Nephron (organoid): ENCODE results near the gene STK32C.

Experiments
- H3K27ac Mint-ChIP-seq, 3 experiments: 2 replicates each; pipeline ENCODE4 v1.8.0; 2020; ENCODE audit warnings: mixed read lengths in 3 of 3, mild to moderate bottlenecking in 2 of 3, moderate library complexity in 1 of 3
- H3K27me3 Mint-ChIP-seq: 2 replicates; pipeline ENCODE4 v1.8.0; 2021; ENCODE audit warnings: low read depth, mild to moderate bottlenecking, moderate library complexity, mixed read lengths
- H3K36me3 Mint-ChIP-seq: 2 replicates; pipeline ENCODE4 v1.8.0; 2020; ENCODE audit warnings: low read depth, mixed read lengths
- H3K4me1 Mint-ChIP-seq: 2 replicates; pipeline ENCODE4 v1.8.0; 2020; ENCODE audit warnings: mixed read lengths
- H3K4me3 Mint-ChIP-seq, 3 experiments: 2 replicates each; pipeline ENCODE4 v1.8.0; 2020; ENCODE audit warnings: mild to moderate bottlenecking in 3 of 3, mixed read lengths in 3 of 3, moderate library complexity in 2 of 3
- H3K9me3 Mint-ChIP-seq: 2 replicates; pipeline ENCODE4 v1.8.0; 2020; ENCODE audit warnings: mixed read lengths
- CTCF ChIP-seq, 3 experiments: fragments of 200-600 bp; sonication (generic); IDR thresholded peaks; one replicate each; pipeline ENCODE4 v1.5.0; 2021; ENCODE audit warnings: antibody characterized with exemption in 3 of 3; ENCODE audit not compliant: unreplicated experiment in 3 of 3

STK32C gene

DNA sequence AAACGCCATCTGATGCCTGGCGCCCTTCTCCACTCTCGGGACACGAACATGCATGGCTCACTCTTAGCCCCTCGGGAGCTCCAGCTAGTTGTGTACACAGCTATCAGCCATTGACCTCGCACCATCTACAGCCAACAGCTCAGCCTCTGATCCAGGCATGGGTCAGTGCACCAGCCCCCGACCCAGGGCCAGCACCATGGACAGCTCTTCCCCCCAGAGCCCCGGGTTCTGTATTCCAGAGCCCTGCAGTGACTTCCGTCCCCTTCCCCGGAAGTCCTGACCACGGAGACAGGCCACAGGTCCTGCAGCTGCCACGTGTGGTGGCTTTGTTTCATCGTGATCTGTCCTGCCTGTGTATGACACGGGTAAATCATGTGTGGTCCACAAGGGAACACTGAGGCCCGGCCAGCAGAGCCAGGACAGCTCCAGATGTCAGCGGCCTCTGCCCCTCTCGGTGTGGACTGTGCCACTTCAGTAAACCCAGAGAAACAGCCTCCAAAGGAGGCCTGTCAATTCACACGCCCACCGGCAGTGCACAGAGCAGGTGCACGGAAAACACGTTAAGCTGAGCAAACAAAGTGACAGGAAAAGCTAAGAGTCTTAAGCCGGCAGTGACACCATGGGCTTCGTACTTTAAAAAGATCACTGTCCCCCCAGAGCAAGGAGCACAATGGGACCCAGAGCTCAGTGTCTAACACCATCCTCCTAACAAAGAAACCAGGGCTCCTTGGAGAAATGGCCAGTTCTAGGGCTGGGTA, 13.0 kb downstream of the STK32C start:
- TF ChIP-seq CTCF (IDR thresholded peaks at IDR 0.05; ENCODE audit: unreplicated experiment in 3 of 3): no peak
- no peak overlapping the region for H3K4me3 Mint-ChIP-seq
- H3K27me3 Mint-ChIP-seq: peaks cover 15% of the 10 kb centered on the region
- H3K4me1 Mint-ChIP-seq: peaks cover 10% of the 10 kb centered on the region
- H3K36me3 Mint-ChIP-seq: no peaks in the 10 kb centered on the region
- H3K27ac Mint-ChIP-seq: no peak overlapping the region
- no peaks in the 10 kb centered on the region for H3K9me3 Mint-ChIP-seq

GRCh38 chr10:132293813-132294520, 13.8 kb downstream of the STK32C start:
- no peak for TF ChIP-seq CTCF (IDR thresholded peaks at IDR 0.05; ENCODE audit: unreplicated experiment in 3 of 3)
- H3K27ac Mint-ChIP-seq: peak overlapping the region in 1 of 3 experiments; percentile 24
- H3K36me3 Mint-ChIP-seq: no peaks in the 10 kb centered on the region
- no peak overlapping the region for H3K4me3 Mint-ChIP-seq
- peaks cover 3% of the 10 kb centered on the region for H3K9me3 Mint-ChIP-seq
- peaks cover 11% of the 10 kb centered on the region for H3K27me3 Mint-ChIP-seq
- peaks cover 10% of the 10 kb centered on the region for H3K4me1 Mint-ChIP-seq

GRCh38 chr10:132293201-132293812, 14.4 kb downstream of the STK32C start:
- H3K36me3 Mint-ChIP-seq: no peaks in the 10 kb centered on the region
- TF ChIP-seq CTCF (IDR thresholded peaks at IDR 0.05; ENCODE audit: unreplicated experiment in 3 of 3): no peak
- H3K9me3 Mint-ChIP-seq: peaks cover 3% of the 10 kb centered on the region
- H3K4me3 Mint-ChIP-seq: no peak overlapping the region
- H3K27me3 Mint-ChIP-seq: peaks cover 7% of the 10 kb centered on the region
- H3K27ac Mint-ChIP-seq: no peak overlapping the region
- H3K4me1 Mint-ChIP-seq: peaks cover 10% of the 10 kb centered on the region

- Mint-ChIP-seq H3K9me3 (peaks cover 11% of the 10 kb centered on the region), H3K4me3 (no peak overlapping the region), H3K36me3 (no peaks in the 10 kb centered on the region), H3K4me1 (peaks cover 9% of the 10 kb centered on the region), H3K27ac (no peak overlapping the region), H3K27me3 (peaks cover 14% of the 10 kb centered on the region)
- no peak for TF ChIP-seq CTCF (IDR thresholded peaks at IDR 0.05; ENCODE audit: unreplicated experiment in 3 of 3)
These were observed 15.2 kb downstream of the STK32C start for GRCh38 chr10:132292287-132293200.

GRCh38 chr10:132291826-132292225, 15.9 kb downstream of the STK32C start:
- Mint-ChIP-seq H3K4me3 (no peak overlapping the region), H3K27ac (no peak overlapping the region), H3K4me1 (peaks cover 5% of the 10 kb centered on the region), H3K27me3 (peaks cover 14% of the 10 kb centered on the region), H3K36me3 (no peaks in the 10 kb centered on the region), H3K9me3 (peaks cover 12% of the 10 kb centered on the region)
- no peak for TF ChIP-seq CTCF (IDR thresholded peaks at IDR 0.05; ENCODE audit: unreplicated experiment in 3 of 3)
